Mesenchymal stem cell (in vitro differentiated cells and primary cell): Measurements from ENCODE around the gene RERE.

Experiments used
- DNase-seq: peaks from one replicate; pipeline ENCODE4 v3.0.0-alpha.2; 2013
- H2AFZ ChIP-seq: one replicate; pipeline ENCODE4 v1.6.1; 2013; ENCODE audit warnings: low read depth, mild to moderate bottlenecking, control low read depth, inconsistent platforms, low read length, moderate library complexity
- H2AK5ac ChIP-seq: 2 replicates; pipeline ENCODE4 v1.6.1; 2013; ENCODE audit warnings: low read length, moderate library complexity, mild to moderate bottlenecking, inconsistent platforms; ENCODE audit not compliant: severe bottlenecking
- H2BK120ac ChIP-seq: one replicate; pipeline ENCODE4 v1.6.1; 2013; ENCODE audit warnings: low read depth, mild to moderate bottlenecking, inconsistent platforms, low read length, moderate library complexity
- H2BK12ac ChIP-seq, 2 experiments: one replicate each; pipeline ENCODE4 v1.6.1; 2013; ENCODE audit warnings: inconsistent platforms in 2 of 2, low read length in 2 of 2, mild to moderate bottlenecking in 2 of 2, moderate library complexity in 2 of 2, control low read depth in 1 of 2
- H2BK15ac ChIP-seq: one replicate; pipeline ENCODE4 v1.6.1; 2013; ENCODE audit warnings: mild to moderate bottlenecking, low read depth, inconsistent platforms; ENCODE audit not compliant: poor library complexity, severe bottlenecking
- H2BK5ac ChIP-seq: 2 replicates; pipeline ENCODE4 v1.6.1; 2013; ENCODE audit warnings: low read depth, mild to moderate bottlenecking, low read length, control low read depth, inconsistent platforms; ENCODE audit not compliant: poor library complexity, severe bottlenecking
- H3K14ac ChIP-seq, 2 experiments: one replicate each; pipeline ENCODE4 v1.6.1; 2013; ENCODE audit warnings: inconsistent platforms in 2 of 2, low read length in 2 of 2, control low read depth in 1 of 2, mild to moderate bottlenecking in 1 of 2, moderate library complexity in 1 of 2
- H3K18ac ChIP-seq, 2 experiments: one replicate each; pipeline ENCODE4 v1.6.1; 2013; ENCODE audit warnings: inconsistent platforms in 2 of 2, low read length in 2 of 2, control low read depth in 1 of 2, low read depth in 1 of 2, mild to moderate bottlenecking in 1 of 2
- H3K23ac ChIP-seq, 2 experiments: one replicate each; pipeline ENCODE4 v1.6.1; 2013; ENCODE audit warnings: inconsistent platforms in 2 of 2, low read length in 2 of 2, mild to moderate bottlenecking in 2 of 2, moderate library complexity in 2 of 2, control low read depth in 1 of 2
- H3K27ac ChIP-seq: 2 replicates; pipeline ENCODE4 v1.5.1; 2013; ENCODE audit warnings: mild to moderate bottlenecking, moderate library complexity, low read length, control low read depth, inconsistent platforms; ENCODE audit not compliant: poor library complexity, severe bottlenecking
- H3K27me3 ChIP-seq, 2 experiments: 2 replicates each; pipeline versions ENCODE4 v1.6.1 to v1.7.0; 2013; ENCODE audit warnings: low read length in 2 of 2, mild to moderate bottlenecking in 2 of 2, moderate library complexity in 2 of 2, control low read depth in 1 of 2, inconsistent platforms in 1 of 2; ENCODE audit not compliant: control insufficient read depth in 1 of 2, insufficient read depth in 1 of 2
- H3K36me3 ChIP-seq, 2 experiments: 2 replicates each; pipeline versions ENCODE4 v1.6.1 to v1.7.0; 2013; ENCODE audit warnings: low read length in 2 of 2, control low read depth in 1 of 2, inconsistent platforms in 1 of 2, low read depth in 1 of 2, mild to moderate bottlenecking in 1 of 2; ENCODE audit not compliant: insufficient read depth in 2 of 2, control insufficient read depth in 1 of 2
- H3K4ac ChIP-seq, 2 experiments: one replicate each; pipeline ENCODE4 v1.6.1; 2013; ENCODE audit warnings: inconsistent platforms in 2 of 2, low read length in 2 of 2, mild to moderate bottlenecking in 2 of 2, moderate library complexity in 2 of 2, control low read depth in 1 of 2, low read depth in 1 of 2
- H3K4me1 ChIP-seq: 2 replicates; pipeline ENCODE4 v1.6.1; 2013; ENCODE audit warnings: low read depth, low read length, control low read depth; ENCODE audit not compliant: control insufficient read depth, insufficient read depth
- H3K4me2 ChIP-seq: 2 replicates; pipeline ENCODE4 v1.6.1; 2013; ENCODE audit warnings: low read length, mild to moderate bottlenecking, inconsistent platforms; ENCODE audit not compliant: poor library complexity, severe bottlenecking
- H3K4me3 ChIP-seq, 2 experiments: 2 replicates each; pipeline versions ENCODE4 v1.5.1 to v1.7.0; 2013; ENCODE audit warnings: low read length in 2 of 2, mild to moderate bottlenecking in 2 of 2, control low read depth in 1 of 2, low read depth in 1 of 2; ENCODE audit not compliant: insufficient read depth in 1 of 2
- H3K79me1 ChIP-seq: replicated peaks from 2 replicates; pipeline ENCODE4 v1.6.1; 2013; ENCODE audit warnings: mild to moderate bottlenecking, control low read depth, low read length, inconsistent platforms; ENCODE audit not compliant: poor library complexity, severe bottlenecking
- H3K9ac ChIP-seq: 2 replicates; pipeline ENCODE4 v1.7.0; 2013; ENCODE audit warnings: mild to moderate bottlenecking, low read length, moderate library complexity
- H3K9me3 ChIP-seq: 2 replicates; pipeline ENCODE4 v1.7.0; 2013; ENCODE audit warnings: mild to moderate bottlenecking, low read length; ENCODE audit not compliant: control insufficient read depth
- H4K8ac ChIP-seq: one replicate; pipeline ENCODE4 v1.6.1; 2013; ENCODE audit warnings: inconsistent platforms, mild to moderate bottlenecking, low read length, moderate library complexity
- H4K91ac ChIP-seq: one replicate; pipeline ENCODE4 v1.6.1; 2013; ENCODE audit warnings: mild to moderate bottlenecking, low read length, inconsistent platforms
- WGBS: methylation state at CpG from one replicate; pipeline ENCODE4 v1.1.7; 2013; ENCODE audit warnings: mixed read lengths; 5-methylcytosine and 5-hydroxymethylcytosine counted together

The RERE gene

DNA sequence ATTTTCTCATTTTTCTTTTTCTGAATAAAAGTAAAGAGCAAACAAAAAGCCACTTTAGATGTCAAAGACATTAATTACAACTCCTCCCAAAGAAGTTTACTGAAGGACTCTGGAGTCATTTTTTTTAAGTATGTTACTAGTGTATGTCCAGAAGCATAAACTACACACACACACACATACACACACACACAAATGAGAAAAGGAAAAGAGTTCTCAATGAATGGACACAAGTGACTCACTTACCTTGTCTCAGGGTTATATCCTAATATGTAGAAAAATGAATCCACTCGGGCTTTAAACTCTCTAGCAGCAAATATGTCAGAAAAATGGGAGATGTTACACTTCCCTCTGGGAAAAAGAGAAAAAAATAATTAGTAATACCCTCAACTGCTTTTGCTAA is 276.5 kb downstream of the RERE start:
- peak overlapping the region in 1 of 2 experiments; percentile 57 for H3K18ac ChIP-seq
- peaks cover 7 to 16% of the 10 kb centered on the region in 2 experiments for H3K36me3 ChIP-seq
- H3K4me1 ChIP-seq: peaks cover 7% of the 10 kb centered on the region
- no peak overlapping the region for H2BK15ac ChIP-seq
- H4K91ac ChIP-seq: no peak overlapping the region
- peak overlapping the region in 1 of 2 experiments; percentile 65 for H3K14ac ChIP-seq
- no peak overlapping the region for H4K8ac ChIP-seq
- H2BK12ac ChIP-seq: no peak overlapping the region
- H3K79me1 ChIP-seq: peaks cover 26% of the 10 kb centered on the region
- peak overlapping the region; percentile 35 for H3K27ac ChIP-seq
- DNase-seq: peak; percentile 62
- H3K23ac ChIP-seq: no peak overlapping the region
- H2BK5ac ChIP-seq: no peak overlapping the region
- H3K4me3 ChIP-seq: no peak overlapping the region
- H2AFZ ChIP-seq: no peak overlapping the region
- no peak overlapping the region for H3K4me2 ChIP-seq
- peaks cover 7% of the 10 kb centered on the region for H3K9me3 ChIP-seq
- H3K4ac ChIP-seq: no peak overlapping the region
- H3K27me3 ChIP-seq: no peaks in the 10 kb centered on the region
- H3K9ac ChIP-seq: peak overlapping the region; percentile 72
- H2AK5ac ChIP-seq: no peak overlapping the region
- no peak overlapping the region for H2BK120ac ChIP-seq
- no CpG with 5 or more reads among the region's 1 CpG for WGBS

DNA sequence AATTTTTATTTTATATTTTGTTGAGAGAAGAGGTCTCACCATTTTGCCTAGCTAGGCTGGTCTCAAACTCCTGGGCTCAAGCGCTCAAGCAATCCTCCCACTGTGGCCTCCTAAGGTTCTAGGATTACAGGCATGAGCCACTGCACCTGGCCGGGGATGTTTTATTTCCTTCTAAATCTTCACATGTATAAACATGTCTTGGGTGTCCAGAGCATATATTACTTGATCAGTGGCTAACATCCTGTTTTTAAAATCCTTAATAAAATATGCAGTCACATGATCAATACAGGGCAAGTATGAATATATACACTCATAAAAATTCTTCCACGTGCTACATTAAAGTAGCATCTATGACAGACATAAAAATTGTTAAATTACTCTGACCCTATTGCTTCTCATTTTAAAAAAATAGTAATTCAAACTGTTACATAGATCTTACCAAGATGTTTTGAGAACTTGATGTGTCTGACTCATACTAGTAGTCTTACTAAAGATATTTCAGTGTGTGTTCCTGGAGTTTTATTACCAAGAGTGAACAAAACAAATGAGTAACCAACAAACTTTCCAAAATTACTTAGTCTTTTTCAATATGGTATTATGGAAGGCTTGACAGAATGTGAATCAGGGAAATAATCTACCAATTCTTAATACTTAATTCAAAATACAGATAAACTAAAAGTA is 277.0 kb downstream of the RERE start:
- Histone ChIP-seq H3K36me3 (peaks cover 3 to 16% of the 10 kb centered on the region in 2 experiments), H3K14ac (no peak overlapping the region), H3K23ac (no peak overlapping the region), H4K91ac (no peak overlapping the region), H4K8ac (no peak overlapping the region), H2BK15ac (no peak overlapping the region), H3K18ac (no peak overlapping the region), H2BK12ac (no peak overlapping the region), H3K27ac (peak overlapping the region; percentile 76), H3K4me3 (no peak overlapping the region), H3K9ac (peak overlapping the region; percentile 72), H3K27me3 (no peaks in the 10 kb centered on the region), H3K4ac (no peak overlapping the region), H2AK5ac (no peak overlapping the region), H3K4me1 (peaks cover 7% of the 10 kb centered on the region), H3K79me1 (peaks cover 26% of the 10 kb centered on the region), H2BK5ac (peak overlapping the region; percentile 70), H3K4me2 (no peak overlapping the region), H2BK120ac (no peak overlapping the region), H3K9me3 (peaks cover 7% of the 10 kb centered on the region), H2AFZ (no peak overlapping the region)
- WGBS: 100% methylated on average over 1 of the region's 3 CpGs
- DNase-seq: peak; percentile 88

DNA sequence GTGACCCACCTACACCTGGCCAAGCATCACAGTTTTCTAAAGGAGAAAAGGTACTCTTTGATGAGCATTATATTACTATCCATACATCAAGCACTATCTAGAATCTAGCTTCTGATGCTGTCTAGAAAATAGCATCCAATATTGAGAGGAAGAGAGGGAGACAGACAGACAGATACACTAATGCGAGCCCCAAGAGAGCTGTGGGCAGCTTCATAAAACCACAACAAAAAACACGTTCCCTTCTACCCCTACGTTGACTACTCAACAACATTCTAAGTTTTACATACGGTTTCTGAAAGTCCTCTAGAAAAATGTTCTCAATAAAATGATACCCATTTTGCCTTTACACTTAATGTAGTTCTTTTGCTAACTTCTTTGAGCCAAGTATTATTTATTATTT is 277.8 kb downstream of the RERE start:
- Histone ChIP-seq H4K91ac (no peak overlapping the region), H2BK5ac (no peak overlapping the region), H2BK12ac (no peak overlapping the region), H3K4ac (no peak overlapping the region), H3K9me3 (peaks cover 7% of the 10 kb centered on the region), H3K36me3 (peaks cover 3 to 11% of the 10 kb centered on the region in 2 experiments), H3K4me1 (peaks cover 7% of the 10 kb centered on the region), H4K8ac (no peak overlapping the region), H3K18ac (no peak overlapping the region), H2BK120ac (no peak overlapping the region), H2BK15ac (no peak overlapping the region), H3K14ac (no peak overlapping the region), H3K23ac (no peak overlapping the region), H3K27ac (no peak overlapping the region), H3K4me2 (no peak overlapping the region), H3K4me3 (no peak overlapping the region), H2AK5ac (no peak overlapping the region), H3K79me1 (peaks cover 27% of the 10 kb centered on the region), H2AFZ (no peak overlapping the region), H3K27me3 (no peaks in the 10 kb centered on the region), H3K9ac (no peak overlapping the region)
- 89% methylated on average over 4 of the region's 4 CpGs for WGBS
- DNase-seq: no peak

DNA sequence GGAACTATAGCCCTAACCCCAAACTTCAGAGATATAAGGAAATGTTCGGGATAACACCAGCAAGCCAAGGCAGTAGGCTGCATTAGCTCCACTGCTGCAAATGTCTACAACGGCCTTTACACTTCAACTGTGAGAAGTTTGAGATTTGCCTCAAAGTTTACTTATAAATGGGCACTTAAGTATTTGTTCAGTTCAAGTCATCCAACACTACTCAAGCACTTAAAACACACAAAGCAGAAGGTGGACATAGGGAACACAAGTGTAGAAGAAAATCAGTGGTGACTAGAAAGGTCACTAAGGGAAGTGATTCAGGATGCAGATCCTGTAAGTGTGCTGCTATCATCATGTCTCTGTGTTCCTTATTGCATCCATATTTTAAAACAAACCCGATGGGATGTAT is 278.9 kb downstream of the RERE start:
- H2AFZ ChIP-seq: no peak overlapping the region
- H4K8ac ChIP-seq: no peak overlapping the region
- no peak for DNase-seq
- no peak overlapping the region for H3K27ac ChIP-seq
- H3K4me1 ChIP-seq: peaks cover 7% of the 10 kb centered on the region
- H2BK5ac ChIP-seq: no peak overlapping the region
- no peaks in the 10 kb centered on the region for H3K27me3 ChIP-seq
- H3K18ac ChIP-seq: no peak overlapping the region
- H3K79me1 ChIP-seq: peaks cover 28% of the 10 kb centered on the region
- H3K4me2 ChIP-seq: no peak overlapping the region
- H3K9me3 ChIP-seq: peaks cover under 1% of the 10 kb centered on the region
- H3K23ac ChIP-seq: no peak overlapping the region
- no peak overlapping the region for H2AK5ac ChIP-seq
- no peak overlapping the region for H3K14ac ChIP-seq
- no peak overlapping the region for H3K9ac ChIP-seq
- WGBS: 80% methylated on average over 1 of the region's 3 CpGs
- H4K91ac ChIP-seq: no peak overlapping the region
- no peak overlapping the region for H2BK120ac ChIP-seq
- H3K4ac ChIP-seq: no peak overlapping the region
- H2BK15ac ChIP-seq: no peak overlapping the region
- no peak overlapping the region for H3K4me3 ChIP-seq
- peaks cover 3% of the 10 kb centered on the region in 2 experiments for H3K36me3 ChIP-seq
- no peak overlapping the region for H2BK12ac ChIP-seq
